ENCODE measurements around the gene THBS4. TPM values are rescaled to one million over a fixed set of nuclear protein-coding genes. Genes with fewer than 3 reads are reported as not detected.

The THBS4 gene
- total RNA-seq, 1 experiment from 2014 or later: 11.8 TPM

DNA sequence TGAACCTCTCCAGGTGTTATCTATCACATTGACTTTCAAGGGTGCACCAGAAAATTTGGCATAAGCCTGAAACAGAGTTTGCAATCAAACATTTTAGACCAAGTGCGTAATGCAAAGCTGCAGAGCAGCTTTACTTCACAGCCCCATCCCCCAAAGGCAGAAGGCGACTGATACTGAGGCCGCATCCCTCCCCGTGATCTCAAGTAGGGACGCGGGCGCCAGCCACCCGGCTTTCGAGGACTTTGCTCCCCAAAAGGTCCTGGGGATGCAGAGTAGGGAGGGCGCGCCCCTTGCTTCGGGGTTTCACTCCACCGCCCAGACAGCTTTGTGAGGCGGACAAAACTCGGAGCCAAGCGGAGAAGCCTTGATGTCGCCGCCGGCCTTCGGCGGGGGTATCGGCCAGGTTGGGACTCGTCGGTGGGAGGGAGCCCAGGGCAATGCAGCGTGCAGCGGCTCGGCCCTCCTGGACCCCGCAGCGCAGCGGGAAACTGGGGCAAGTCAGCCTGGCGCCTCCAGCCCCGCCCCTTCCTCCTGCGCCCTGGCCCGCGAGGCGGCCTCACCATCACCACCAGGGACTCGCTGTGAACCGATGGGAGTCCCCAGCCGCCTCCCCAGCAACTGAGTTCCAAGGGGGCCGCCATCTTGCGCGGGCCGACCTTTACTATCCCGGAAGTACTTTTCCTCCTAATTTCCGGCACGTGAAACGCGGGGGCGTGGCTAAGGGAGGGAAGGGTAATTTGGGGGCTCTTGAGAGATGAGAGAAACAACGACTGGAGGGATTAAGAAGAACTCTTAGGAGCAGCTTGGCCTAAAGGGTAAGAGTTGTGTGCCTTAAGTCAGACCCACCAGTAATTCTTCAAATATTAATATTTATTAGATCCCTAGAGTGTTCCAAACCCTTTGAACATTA is 44.3 kb upstream of the THBS4 start, which contains the start of gene MTX3 (continued):
- TF ChIP-seq RORB (CRISPR knock-in tag; IDR thresholded peaks at IDR 0.05) (no peak), CBFB (CRISPR knock-in tag; IDR thresholded peaks at IDR 0.05; ENCODE audit: low read depth) (peak; percentile 54; the same call in 1 of the 2 replicates), ZNF263 (CRISPR knock-in tag; IDR thresholded peaks at IDR 0.05; ENCODE audit: low read depth) (no peak), JUN (CRISPR knock-in tag; IDR thresholded peaks at IDR 0.05) (peak; percentile 29; the same call in 1 of the 2 replicates), NFE2L1 (CRISPR knock-in tag; IDR thresholded peaks at IDR 0.05) (peak; percentile 48; the same call in 1 of the 2 replicates), IRF2 (CRISPR knock-in tag; IDR thresholded peaks at IDR 0.05; ENCODE audit: borderline replicate concordance, low read depth) (no peak), TEAD4 (CRISPR knock-in tag; IDR thresholded peaks at IDR 0.05) (peak; percentile 81; the same call in 1 of the 2 replicates), ZNF138 (CRISPR knock-in tag; conservative IDR thresholded peaks at IDR 0.05) (0 out of 2 replicates have a peak, but pooled peaks have one; percentile 63), CREB1 (CRISPR knock-in tag; IDR thresholded peaks at IDR 0.05) (0 out of 2 replicates have a peak, but pooled peaks have one; percentile 58), JAZF1 (CRISPR knock-in tag; IDR thresholded peaks at IDR 0.05) (no peak), ZNF232 (CRISPR knock-in tag; IDR thresholded peaks at IDR 0.05) (no peak), SMAD3 (CRISPR knock-in tag; IDR thresholded peaks at IDR 0.05; ENCODE audit: borderline replicate concordance) (no peak), MAX (CRISPR knock-in tag; IDR thresholded peaks at IDR 0.05) (peak; percentile 86), ZNF396 (CRISPR knock-in tag; IDR thresholded peaks at IDR 0.05; ENCODE audit: borderline replicate concordance) (no peak), NR2C2 (CRISPR knock-in tag; IDR thresholded peaks at IDR 0.05) (peak; percentile 93), NR1H2 (CRISPR knock-in tag; IDR thresholded peaks at IDR 0.05) (no peak), SP1 (CRISPR knock-in tag; conservative IDR thresholded peaks at IDR 0.05) (peak; percentile 88), ELF4 (CRISPR knock-in tag; IDR thresholded peaks at IDR 0.05; ENCODE audit: low read depth) (0 out of 2 replicates have a peak, but pooled peaks have one; percentile 77), GABPB1 (CRISPR knock-in tag; IDR thresholded peaks at IDR 0.05) (peak; percentile 81)
- TF ChIP-seq, protein P1, sequence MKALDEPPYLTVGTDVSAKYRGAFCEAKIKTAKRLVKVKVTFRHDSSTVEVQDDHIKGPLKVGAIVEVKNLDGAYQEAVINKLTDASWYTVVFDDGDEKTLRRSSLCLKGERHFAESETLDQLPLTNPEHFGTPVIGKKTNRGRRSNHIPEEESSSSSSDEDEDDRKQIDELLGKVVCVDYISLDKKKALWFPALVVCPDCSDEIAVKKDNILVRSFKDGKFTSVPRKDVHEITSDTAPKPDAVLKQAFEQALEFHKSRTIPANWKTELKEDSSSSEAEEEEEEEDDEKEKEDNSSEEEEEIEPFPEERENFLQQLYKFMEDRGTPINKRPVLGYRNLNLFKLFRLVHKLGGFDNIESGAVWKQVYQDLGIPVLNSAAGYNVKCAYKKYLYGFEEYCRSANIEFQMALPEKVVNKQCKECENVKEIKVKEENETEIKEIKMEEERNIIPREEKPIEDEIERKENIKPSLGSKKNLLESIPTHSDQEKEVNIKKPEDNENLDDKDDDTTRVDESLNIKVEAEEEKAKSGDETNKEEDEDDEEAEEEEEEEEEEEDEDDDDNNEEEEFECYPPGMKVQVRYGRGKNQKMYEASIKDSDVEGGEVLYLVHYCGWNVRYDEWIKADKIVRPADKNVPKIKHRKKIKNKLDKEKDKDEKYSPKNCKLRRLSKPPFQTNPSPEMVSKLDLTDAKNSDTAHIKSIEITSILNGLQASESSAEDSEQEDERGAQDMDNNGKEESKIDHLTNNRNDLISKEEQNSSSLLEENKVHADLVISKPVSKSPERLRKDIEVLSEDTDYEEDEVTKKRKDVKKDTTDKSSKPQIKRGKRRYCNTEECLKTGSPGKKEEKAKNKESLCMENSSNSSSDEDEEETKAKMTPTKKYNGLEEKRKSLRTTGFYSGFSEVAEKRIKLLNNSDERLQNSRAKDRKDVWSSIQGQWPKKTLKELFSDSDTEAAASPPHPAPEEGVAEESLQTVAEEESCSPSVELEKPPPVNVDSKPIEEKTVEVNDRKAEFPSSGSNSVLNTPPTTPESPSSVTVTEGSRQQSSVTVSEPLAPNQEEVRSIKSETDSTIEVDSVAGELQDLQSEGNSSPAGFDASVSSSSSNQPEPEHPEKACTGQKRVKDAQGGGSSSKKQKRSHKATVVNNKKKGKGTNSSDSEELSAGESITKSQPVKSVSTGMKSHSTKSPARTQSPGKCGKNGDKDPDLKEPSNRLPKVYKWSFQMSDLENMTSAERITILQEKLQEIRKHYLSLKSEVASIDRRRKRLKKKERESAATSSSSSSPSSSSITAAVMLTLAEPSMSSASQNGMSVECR (CRISPR knock-in tag; IDR thresholded peaks at IDR 0.05; ENCODE audit: borderline replicate concordance): peak; percentile 41; the same call in 1 of the 2 replicates
- TF ChIP-seq, protein P2, sequence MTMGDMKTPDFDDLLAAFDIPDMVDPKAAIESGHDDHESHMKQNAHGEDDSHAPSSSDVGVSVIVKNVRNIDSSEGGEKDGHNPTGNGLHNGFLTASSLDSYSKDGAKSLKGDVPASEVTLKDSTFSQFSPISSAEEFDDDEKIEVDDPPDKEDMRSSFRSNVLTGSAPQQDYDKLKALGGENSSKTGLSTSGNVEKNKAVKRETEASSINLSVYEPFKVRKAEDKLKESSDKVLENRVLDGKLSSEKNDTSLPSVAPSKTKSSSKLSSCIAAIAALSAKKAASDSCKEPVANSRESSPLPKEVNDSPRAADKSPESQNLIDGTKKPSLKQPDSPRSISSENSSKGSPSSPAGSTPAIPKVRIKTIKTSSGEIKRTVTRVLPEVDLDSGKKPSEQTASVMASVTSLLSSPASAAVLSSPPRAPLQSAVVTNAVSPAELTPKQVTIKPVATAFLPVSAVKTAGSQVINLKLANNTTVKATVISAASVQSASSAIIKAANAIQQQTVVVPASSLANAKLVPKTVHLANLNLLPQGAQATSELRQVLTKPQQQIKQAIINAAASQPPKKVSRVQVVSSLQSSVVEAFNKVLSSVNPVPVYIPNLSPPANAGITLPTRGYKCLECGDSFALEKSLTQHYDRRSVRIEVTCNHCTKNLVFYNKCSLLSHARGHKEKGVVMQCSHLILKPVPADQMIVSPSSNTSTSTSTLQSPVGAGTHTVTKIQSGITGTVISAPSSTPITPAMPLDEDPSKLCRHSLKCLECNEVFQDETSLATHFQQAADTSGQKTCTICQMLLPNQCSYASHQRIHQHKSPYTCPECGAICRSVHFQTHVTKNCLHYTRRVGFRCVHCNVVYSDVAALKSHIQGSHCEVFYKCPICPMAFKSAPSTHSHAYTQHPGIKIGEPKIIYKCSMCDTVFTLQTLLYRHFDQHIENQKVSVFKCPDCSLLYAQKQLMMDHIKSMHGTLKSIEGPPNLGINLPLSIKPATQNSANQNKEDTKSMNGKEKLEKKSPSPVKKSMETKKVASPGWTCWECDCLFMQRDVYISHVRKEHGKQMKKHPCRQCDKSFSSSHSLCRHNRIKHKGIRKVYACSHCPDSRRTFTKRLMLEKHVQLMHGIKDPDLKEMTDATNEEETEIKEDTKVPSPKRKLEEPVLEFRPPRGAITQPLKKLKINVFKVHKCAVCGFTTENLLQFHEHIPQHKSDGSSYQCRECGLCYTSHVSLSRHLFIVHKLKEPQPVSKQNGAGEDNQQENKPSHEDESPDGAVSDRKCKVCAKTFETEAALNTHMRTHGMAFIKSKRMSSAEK (CRISPR knock-in tag; IDR thresholded peaks at IDR 0.05; ENCODE audit: borderline replicate concordance): no peak
- TF ChIP-seq, protein P3, sequence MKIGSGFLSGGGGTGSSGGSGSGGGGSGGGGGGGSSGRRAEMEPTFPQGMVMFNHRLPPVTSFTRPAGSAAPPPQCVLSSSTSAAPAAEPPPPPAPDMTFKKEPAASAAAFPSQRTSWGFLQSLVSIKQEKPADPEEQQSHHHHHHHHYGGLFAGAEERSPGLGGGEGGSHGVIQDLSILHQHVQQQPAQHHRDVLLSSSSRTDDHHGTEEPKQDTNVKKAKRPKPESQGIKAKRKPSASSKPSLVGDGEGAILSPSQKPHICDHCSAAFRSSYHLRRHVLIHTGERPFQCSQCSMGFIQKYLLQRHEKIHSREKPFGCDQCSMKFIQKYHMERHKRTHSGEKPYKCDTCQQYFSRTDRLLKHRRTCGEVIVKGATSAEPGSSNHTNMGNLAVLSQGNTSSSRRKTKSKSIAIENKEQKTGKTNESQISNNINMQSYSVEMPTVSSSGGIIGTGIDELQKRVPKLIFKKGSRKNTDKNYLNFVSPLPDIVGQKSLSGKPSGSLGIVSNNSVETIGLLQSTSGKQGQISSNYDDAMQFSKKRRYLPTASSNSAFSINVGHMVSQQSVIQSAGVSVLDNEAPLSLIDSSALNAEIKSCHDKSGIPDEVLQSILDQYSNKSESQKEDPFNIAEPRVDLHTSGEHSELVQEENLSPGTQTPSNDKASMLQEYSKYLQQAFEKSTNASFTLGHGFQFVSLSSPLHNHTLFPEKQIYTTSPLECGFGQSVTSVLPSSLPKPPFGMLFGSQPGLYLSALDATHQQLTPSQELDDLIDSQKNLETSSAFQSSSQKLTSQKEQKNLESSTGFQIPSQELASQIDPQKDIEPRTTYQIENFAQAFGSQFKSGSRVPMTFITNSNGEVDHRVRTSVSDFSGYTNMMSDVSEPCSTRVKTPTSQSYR (CRISPR knock-in tag; IDR thresholded peaks at IDR 0.05): no peak
- TF ChIP-seq, protein P4, sequence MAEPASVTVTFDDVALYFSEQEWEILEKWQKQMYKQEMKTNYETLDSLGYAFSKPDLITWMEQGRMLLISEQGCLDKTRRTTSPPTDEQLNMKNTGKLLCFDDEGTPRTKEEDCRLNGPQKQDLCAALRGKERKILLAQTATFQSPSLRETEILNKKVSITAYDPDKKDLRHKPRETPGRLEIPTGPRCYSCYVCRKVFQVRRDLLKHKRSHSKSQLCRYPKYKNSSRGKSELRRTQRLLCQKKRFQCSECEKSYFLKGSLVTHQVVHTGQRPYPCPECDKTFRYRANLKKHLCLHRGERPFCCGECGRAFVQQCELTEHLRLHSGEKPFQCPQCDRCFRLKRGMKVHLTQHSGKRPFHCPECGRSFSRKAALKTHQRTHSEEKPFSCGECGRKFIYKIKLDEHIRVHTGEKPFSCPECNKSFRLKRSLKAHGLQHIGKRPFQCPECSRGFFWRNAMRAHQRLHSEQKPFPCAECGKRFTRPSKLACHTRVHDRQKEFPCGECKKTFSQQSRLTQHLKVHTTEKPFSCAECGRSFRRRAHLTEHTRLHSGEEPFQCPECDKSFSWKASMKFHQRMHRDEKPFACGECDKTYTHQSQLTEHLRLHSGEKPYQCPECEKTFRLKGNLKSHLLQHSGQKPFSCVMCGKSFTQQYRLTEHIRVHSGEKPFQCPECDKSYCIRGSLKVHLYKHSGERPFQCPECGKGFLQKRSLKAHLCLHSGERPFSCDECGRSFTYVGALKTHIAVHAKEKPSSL (CRISPR knock-in tag; conservative IDR thresholded peaks at IDR 0.05): no peak
